Mesenteric fat pad (tissue), 1 donor: ENCODE results near the gene BAIAP2. TPM values are rescaled to one million over a fixed set of nuclear protein-coding genes. Genes with fewer than 3 reads are reported as not detected.
A peak's percentile ranks its signal among the peaks of the same experiment; 100 is the strongest.

Source experiments
- DNase-seq: peaks from one replicate; pipeline ENCODE4 v3.0.0-alpha.2; 2020; ENCODE audit warnings: low spot score
- total RNA-seq: library from RNA; stranded (reverse); fragmentation: NEBNext Ultra II Directional; extraction: Animal tissue kit (Norgen Biotek cat#: 25700); gene quantifications from one replicate; pipeline ENCODE4 v1.2.1, GENCODE V29; 2021
- donor health status: DM: yes; HTN: yes; CAD: no.

BAIAP2 gene
- total RNA-seq, 1 donor from 2014 or later, result 24.6 TPM

- DNase-seq, result no peak
Observed at GRCh38 chr17:81084680-81085419, 49.9 kb downstream of the BAIAP2 start.

DNA sequence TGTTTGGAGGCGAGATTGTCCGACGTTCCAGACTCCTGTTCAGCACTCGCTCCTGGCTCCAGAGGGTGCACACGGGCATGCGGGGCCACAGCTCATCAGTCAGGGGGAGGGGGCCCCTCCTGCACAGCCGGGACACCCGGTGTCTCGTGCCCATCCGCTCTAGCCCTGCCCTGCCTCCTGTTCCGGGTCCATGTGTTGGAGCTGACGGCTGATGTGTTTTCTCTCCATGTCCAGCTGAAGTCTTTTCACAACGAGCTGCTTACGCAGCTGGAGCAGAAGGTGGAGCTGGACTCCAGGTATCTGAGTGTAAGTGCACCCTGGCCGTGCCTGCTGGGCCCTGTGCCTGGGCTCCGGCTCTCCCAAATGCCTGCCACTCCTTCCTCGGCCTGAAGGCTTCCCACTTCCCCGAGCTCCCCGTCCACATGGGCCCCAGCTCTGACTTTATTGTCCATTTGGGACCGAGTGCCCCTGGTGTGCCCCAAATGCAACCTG lies 50.5 kb downstream of the BAIAP2 start:
- no peak for DNase-seq

- no peak for DNase-seq
Observed at GRCh38 chr17:81086789-81087551, 52.0 kb downstream of the BAIAP2 start.

- DNase-seq, result no peak
Observed at GRCh38 chr17:81090361-81091136, 55.6 kb downstream of the BAIAP2 start.

- DNase-seq, result no peak
Observed at GRCh38 chr17:81091154-81091553, 56.2 kb downstream of the BAIAP2 start.

- DNase-seq, result no peak
Observed at GRCh38 chr17:81091774-81092517, 57.0 kb downstream of the BAIAP2 start.

DNA sequence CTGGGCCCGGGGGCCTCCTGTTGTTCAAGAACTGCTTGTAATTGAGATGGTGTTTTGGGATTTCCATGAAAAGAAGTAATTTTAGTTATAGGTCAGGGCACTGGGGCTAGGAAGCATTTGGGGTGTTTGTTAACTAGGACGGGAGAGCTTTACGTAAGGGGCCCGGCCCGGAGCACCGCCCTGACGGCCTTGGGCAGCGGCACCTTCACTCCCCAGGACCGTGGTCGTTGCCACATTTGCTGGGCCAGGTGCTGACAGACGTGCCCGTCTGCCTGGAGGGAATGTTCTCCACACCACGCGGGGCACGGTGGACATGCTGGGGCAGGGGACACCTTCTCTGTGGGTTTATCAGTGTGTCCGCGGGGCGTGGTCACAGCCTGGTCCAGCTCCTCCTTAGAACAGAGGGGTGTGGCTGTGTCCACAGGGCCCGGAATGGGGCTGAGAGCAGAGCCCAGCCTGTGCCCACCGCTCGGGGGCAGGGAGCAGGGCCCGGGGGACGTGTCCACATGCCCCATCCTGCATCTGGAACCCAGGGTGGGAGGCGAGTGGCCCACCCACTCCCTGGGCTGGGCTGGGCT lies 57.7 kb downstream of the BAIAP2 start:
- no peak for DNase-seq

DNA sequence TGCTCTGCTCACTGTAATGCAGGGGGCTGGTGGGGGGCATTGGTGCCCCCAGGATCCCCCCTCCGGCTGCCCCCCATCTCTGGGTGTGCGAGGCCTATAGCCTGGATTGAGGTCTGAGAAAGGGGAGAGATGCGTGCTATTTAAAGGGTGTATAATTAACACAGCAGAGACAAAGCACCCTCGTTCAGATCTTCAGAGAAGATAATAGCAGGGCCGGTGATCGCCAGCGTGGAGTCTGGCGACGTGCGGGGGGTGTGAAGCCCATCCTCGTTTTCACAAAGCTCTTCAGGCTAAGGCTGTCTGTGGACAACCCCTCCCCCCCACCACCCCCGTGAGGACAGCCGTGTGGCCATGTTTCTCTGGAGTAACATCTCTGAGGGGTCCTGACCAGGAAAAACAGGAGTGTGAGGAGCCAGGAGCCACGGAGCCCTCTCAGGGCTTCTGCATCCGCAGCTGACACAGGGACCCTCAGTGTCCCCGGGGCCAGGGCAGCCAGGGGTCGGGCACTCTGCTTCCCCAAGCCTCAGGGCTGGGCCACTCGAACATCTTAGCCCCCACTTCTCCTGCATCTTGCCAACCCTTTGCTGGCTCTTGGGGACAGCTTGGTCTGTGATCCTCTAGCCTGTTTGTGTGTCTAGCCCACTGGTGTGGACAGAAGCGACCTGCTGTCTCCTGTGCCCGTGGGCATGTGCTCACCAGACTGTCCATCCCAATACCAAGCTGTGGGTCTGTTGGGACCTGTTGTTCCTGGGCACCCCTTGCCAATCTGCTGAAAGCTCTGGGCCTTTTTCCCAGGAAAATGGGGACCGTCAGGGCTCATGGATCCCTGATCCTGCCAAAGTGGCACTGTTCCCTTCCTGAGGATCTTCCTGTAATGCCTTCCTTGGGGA lies 58.9 kb downstream of the BAIAP2 start:
- no peak for DNase-seq

DNA sequence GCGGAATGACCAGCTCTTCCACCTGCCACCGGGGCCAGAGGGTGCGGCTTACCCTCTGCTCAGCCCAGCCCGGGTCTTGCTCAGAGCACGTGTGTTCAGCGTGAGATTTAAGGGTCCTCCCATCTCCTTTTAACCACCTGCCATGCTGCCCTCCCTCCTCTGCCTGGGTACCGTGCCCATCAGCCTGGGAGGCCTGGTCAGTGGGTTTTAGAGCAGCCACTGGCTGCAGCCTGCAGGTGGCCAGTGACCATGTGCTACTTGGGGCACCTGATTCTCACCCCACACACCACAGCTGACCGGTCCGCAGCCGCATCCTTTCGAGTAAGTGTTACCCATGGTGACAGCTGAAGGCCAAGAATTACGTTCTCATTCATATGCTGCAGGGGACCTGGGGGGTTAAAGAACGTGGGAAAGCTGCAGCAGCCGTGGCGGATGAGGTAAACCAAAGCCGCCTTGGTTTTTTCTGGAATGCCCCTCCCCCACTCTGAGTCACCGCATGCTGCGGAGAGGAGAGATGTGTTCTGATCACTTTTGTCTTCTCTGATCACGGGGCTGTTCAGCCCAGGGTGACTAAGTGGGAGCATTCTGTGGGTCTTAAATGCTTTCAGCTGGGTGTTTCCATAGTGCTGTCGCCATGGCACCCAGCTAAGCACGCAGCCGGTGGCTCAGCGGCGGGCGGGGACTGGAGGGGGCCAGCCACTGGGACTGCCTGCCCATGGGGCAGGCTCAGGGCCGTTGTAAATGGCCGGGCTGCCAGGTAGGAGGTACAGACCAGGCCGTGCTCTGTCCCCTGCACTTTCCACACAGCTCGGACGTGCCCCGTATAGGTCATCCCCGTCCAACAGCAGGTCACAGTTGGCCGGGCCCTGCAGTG lies 59.8 kb downstream of the BAIAP2 start:
- DNase-seq, result no peak

- no peak for DNase-seq
Observed at GRCh38 chr17:81095383-81095762, 60.4 kb downstream of the BAIAP2 start.

DNA sequence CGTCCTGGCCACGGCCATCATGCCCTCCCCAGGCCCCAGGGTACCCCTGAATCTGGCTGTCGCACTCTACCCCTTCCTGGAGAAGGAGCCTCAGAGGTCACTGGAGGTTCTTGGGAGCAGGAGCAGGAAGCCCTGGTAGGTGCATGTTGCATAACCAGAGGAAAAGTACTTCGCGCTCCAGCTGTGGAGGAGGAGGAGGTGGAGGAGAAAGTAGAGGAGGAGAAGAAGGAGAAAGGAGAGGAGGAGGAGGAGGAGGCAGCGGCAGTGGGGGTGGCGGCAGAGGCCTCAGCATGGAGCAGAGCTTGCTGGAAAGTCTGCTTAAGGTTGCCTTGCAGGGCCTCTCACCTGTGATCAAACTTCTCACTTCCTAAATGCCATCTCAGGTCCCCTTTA lies 61.8 kb downstream of the BAIAP2 start:
- DNase-seq, result no peak

DNA sequence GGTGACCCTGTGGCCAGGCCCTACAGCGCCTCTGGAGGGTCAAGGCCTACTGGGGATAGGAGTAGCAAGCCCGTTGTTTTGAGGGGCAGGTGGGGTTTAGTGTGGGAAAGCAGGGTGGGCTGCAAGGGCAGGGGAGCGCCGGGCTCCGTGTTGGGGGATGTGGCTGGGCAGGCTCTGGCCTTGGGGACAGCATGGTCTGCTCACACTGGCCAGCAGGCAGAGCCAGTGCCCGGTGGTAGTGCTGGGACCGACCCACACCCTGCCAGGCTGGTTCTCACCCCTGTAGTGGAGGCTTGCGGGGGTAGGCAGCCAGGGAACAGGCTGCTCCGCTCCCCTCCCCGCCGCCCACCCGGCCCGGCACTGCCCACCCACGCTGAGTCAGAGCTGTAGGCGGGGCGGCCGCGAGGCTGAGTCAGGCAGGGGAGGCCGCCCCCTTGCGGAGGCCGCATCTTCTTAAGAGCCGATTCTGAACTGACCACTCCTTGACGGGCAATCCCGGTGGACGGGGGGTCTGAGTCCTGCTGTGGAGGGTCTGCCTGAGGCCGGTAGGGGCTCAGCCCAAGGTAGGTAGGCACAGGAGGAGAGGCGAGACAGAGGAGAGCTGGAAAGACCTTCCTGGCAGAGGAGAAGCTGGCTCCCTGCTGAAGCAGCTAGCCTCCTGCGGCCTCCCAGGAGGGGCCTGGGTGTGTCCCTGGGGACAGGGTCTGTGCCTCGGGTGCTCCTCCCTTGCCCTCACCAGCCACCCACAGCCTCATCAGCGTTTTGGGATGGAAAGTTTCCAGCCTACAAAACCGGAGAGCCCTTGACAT lies 62.4 kb downstream of the BAIAP2 start:
- peak; percentile 94 for DNase-seq

GRCh38 chr17:81097943-81098308 lies 63.0 kb downstream of the BAIAP2 start:
- DNase-seq, result no peak

- no peak for DNase-seq
Observed at GRCh38 chr17:81099888-81100287, 64.9 kb downstream of the BAIAP2 start.

- no peak for DNase-seq
Observed at GRCh38 chr17:81100668-81101067, 65.7 kb downstream of the BAIAP2 start.

GRCh38 chr17:81101614-81102306 lies 66.8 kb downstream of the BAIAP2 start:
- DNase-seq, result peak; percentile 96

- DNase-seq, result no peak
Observed at GRCh38 chr17:81102352-81102751, 67.4 kb downstream of the BAIAP2 start.
